GM23248 (cell line): ENCODE data around the gene DDX31. TPM values are rescaled to one million over a fixed set of nuclear protein-coding genes. Genes with fewer than 3 reads are reported as not detected.

ENCODE experiments used
- DNase-seq: peaks from one replicate; pipeline ENCODE4 v3.0.0-alpha.2; 2015
- H2AFZ ChIP-seq: fragments of 200-600 bp; sonication (generic); 2 replicates; pipeline ENCODE4 v1.6.1; 2016; ENCODE audit warnings: antibody characterized with exemption
- H3F3A ChIP-seq: fragments of 200-600 bp; sonication (generic); 2 replicates; pipeline ENCODE4 v1.6.1; 2016; ENCODE audit warnings: mild to moderate bottlenecking, antibody characterized with exemption, mixed run types; ENCODE audit not compliant: insufficient read depth
- H3K27ac ChIP-seq: fragments of 200-600 bp; sonication (generic); 2 replicates; pipeline ENCODE4 v1.5.1; 2016; ENCODE audit warnings: mild to moderate bottlenecking
- H3K27me3 ChIP-seq: fragments of 200-600 bp; sonication (generic); replicated peaks from 2 replicates; pipeline ENCODE4 v1.6.1; 2016; ENCODE audit warnings: mild to moderate bottlenecking; ENCODE audit not compliant: insufficient read depth
- H3K36me3 ChIP-seq: fragments of 200-600 bp; sonication (generic); 2 replicates; pipeline ENCODE4 v1.6.1; 2016; ENCODE audit warnings: low read depth, mild to moderate bottlenecking
- H3K4me1 ChIP-seq: fragments of 200-600 bp; sonication (generic); 2 replicates; pipeline ENCODE4 v1.6.1; 2016; ENCODE audit warnings: mild to moderate bottlenecking; ENCODE audit not compliant: insufficient read depth
- H3K4me2 ChIP-seq: fragments of 200-600 bp; sonication (generic); one replicate; pipeline ENCODE4 v1.6.1; 2016; ENCODE audit warnings: mild to moderate bottlenecking; ENCODE audit not compliant: unreplicated experiment
- H3K4me3 ChIP-seq: fragments of 200-600 bp; sonication (generic); 2 replicates; pipeline ENCODE4 v1.5.1; 2016; ENCODE audit warnings: mild to moderate bottlenecking
- H3K79me2 ChIP-seq: fragments of 200-600 bp; sonication (generic); 2 replicates; pipeline ENCODE4 v1.6.1; 2016; ENCODE audit warnings: mild to moderate bottlenecking; ENCODE audit not compliant: insufficient read depth
- H3K9ac ChIP-seq: fragments of 200-600 bp; sonication (generic); 2 replicates; pipeline ENCODE4 v1.6.1; 2016; ENCODE audit warnings: mild to moderate bottlenecking
- H3K9me2 ChIP-seq: fragments of 200-600 bp; sonication (generic); 2 replicates; pipeline ENCODE4 v1.6.1; 2016; ENCODE audit warnings: mixed run types, mild to moderate bottlenecking, moderate library complexity; ENCODE audit not compliant: insufficient read depth
- H3K9me3 ChIP-seq: fragments of 200-600 bp; sonication (generic); one replicate; pipeline ENCODE4 v1.6.1; 2017; ENCODE audit warnings: low read depth
- H4K20me1 ChIP-seq: fragments of 200-600 bp; sonication (generic); 2 replicates; pipeline ENCODE4 v1.6.0; 2016; ENCODE audit not compliant: insufficient read depth
- EZH2 ChIP-seq: fragments of 200-600 bp; sonication (generic); IDR thresholded peaks from 2 replicates; pipeline ENCODE4 v1.6.1; 2018; ENCODE audit warnings: antibody characterized with exemption, mild to moderate bottlenecking; ENCODE audit not compliant: insufficient read depth, poor library complexity, severe bottlenecking
- EZH2phosphoT487 ChIP-seq: fragments of 200-600 bp; sonication (generic); IDR thresholded peaks from 2 replicates; pipeline ENCODE4 v1.6.1; 2018; ENCODE audit warnings: antibody characterized with exemption, moderate library complexity, mild to moderate bottlenecking, low read depth; ENCODE audit not compliant: insufficient read depth
- WGBS, 2 experiments: methylation state at CpG; one replicate each; pipeline ENCODE4 v1.1.6; 2015 to 2017; ENCODE audit warnings: low lambda C conversion rate in 2 of 2, low coverage in 1 of 2; ENCODE audit errors: missing lambda C conversion rate in 2 of 2; 5-methylcytosine and 5-hydroxymethylcytosine counted together
- in situ Hi-C: fragments of 300-500 bp; cut with MboI; formaldehyde crosslinking; loops from 2 replicates; pipeline ENCODE4 v1.15.0; 2020
- polyA plus RNA-seq: library from polyadenylated mRNA; unstranded; fragments of >200 nt; fragmentation: Nextera tagmentation; extraction: Ambion mirVana; gene quantifications from 2 replicates; pipeline ENCODE4 v1.2.1, GENCODE V29; 2016
- total RNA-seq: library from RNA; depleted of rRNA; stranded (reverse); fragments of >200 nt; shearing (Covaris generic); gene quantifications from 2 replicates; pipeline ENCODE4 v1.2.3, GENCODE V29; 2014

DDX31 gene
- total and polyA plus RNA-seq, 2 experiments from 2014 or later = 8.2 to 11.0 TPM

DNA sequence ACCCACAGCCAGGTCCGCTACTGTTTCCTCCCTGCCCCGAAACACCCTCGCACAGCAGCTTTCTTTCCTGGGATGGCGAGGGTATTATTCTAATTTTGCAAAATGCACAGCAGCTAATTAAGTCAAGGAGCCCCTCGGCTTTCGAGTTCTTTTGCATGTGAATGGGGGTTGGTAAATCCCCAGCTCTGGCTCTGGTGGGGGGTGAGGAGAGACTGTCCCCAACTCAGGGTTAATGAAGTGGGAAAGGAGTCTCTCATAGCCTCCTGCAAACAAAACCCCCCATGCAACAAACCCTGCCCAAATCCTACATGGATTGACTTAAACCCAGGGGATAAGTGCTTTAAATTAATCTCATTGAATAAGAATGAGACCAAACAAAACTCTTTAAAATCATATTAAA lies 78.5 kb downstream of the DDX31 start:
- in situ Hi-C loops = no loop called here
- WGBS, 2 experiments = 18 to 32% methylated on average over 6 of the region's 6 CpGs
- Histone ChIP-seq H3K27me3 (peaks cover 52% of the 10 kb centered on the region), H3K9me3 (no peaks in the 10 kb centered on the region), H3K79me2 (no peaks in the 10 kb centered on the region), H2AFZ (no peak overlapping the region), H4K20me1 (no peaks in the 10 kb centered on the region), H3K4me1 (no peaks in the 10 kb centered on the region), H3K9ac (no peak overlapping the region), H3K36me3 (no peaks in the 10 kb centered on the region), H3K27ac (no peak overlapping the region), H3K4me3 (no peak overlapping the region), H3K9me2 (no peaks in the 10 kb centered on the region), H3F3A (0 out of 2 replicates have a peak, but pooled peaks cover 8% of the 10 kb centered on the region), H3K4me2 (no peak overlapping the region)
- no peak for DNase-seq
- TF ChIP-seq EZH2phosphoT487 = no peak
- no peak for TF ChIP-seq EZH2

DNA sequence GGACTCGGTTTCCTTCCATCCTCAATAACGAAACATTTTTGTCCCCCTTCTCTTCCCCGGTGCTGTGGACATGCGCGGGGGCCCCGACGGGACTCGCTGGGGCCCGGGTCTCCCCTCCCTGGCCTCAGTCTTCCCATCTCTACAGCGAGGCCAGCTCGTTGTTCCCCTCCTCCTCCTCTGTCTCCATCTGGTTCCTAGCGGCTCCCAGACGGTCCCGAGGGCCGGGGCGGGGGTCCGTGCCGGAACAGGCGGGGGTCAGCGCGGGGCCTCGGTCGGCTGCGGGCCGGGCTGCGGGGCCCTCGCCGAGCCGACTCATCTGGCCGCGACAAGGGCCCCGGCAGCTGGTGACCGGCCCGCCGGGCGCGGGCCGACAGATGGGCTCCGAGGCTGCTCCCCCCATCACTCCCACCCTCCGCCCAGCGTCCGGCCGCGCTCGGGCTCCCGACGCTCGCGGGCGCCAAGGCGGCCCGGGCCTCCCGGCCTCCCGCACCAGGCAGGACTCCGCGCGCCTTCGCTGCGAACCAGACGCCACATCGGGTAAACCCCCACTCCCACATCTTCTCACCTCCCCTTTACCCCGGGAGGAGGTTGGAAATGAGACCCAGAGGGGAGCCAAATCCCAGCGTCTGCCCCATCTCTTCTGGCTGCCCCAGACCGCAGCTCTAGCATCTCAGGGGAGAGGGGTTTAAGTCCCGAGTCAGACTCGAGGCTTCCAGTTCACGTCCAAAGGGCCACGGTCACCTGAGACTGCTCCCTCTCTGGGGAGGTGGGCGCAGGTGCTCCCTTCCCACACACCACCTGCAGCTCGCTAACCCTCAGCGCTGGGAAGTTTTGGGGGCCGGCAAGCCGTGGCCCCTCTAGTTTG lies 79.2 kb downstream of the DDX31 start:
- no peak for DNase-seq
- Histone ChIP-seq H2AFZ (no peak overlapping the region), H3K4me2 (no peak overlapping the region), H3K9ac (no peak overlapping the region), H3K27me3 (peaks cover 59% of the 10 kb centered on the region), H3K9me3 (no peaks in the 10 kb centered on the region), H3K4me3 (no peak overlapping the region), H3K9me2 (no peaks in the 10 kb centered on the region), H4K20me1 (no peaks in the 10 kb centered on the region), H3K79me2 (no peaks in the 10 kb centered on the region), H3K36me3 (no peaks in the 10 kb centered on the region), H3K27ac (no peak overlapping the region), H3F3A (0 out of 2 replicates have a peak, but pooled peaks cover 8% of the 10 kb centered on the region), H3K4me1 (no peaks in the 10 kb centered on the region)
- no peak; the same call in 1 of the 2 replicates for TF ChIP-seq EZH2phosphoT487
- peak; percentile 91 for TF ChIP-seq EZH2
- 6 to 9% methylated on average over 29 to 66 of the region's 73 CpGs for WGBS, 2 experiments
- in situ Hi-C loops = no loop called here

DNA sequence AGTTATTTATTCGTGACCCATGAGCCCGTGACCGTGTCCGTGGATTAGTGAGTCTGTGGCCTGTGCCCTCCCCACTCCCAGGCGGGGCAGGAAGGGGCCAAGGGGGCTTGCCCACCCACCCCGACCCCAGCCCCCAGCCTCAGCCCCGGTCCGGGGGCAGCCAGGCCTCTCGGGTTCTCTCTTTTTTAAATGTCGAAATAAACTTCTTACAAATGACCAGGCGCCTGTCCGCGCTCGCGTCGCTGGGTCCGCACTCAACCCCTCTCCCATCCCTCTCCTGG lies 79.8 kb downstream of the DDX31 start:
- H3K9me3 ChIP-seq = no peaks in the 10 kb centered on the region
- no peak overlapping the region for H3K9ac ChIP-seq
- no peak for DNase-seq
- H3K27me3 ChIP-seq = peaks cover 65% of the 10 kb centered on the region
- H3K4me1 ChIP-seq = no peaks in the 10 kb centered on the region
- no peaks in the 10 kb centered on the region for H3K9me2 ChIP-seq
- H3K36me3 ChIP-seq = no peaks in the 10 kb centered on the region
- H2AFZ ChIP-seq = no peak overlapping the region
- TF ChIP-seq EZH2 (no peak), EZH2phosphoT487 (no peak)
- H3K79me2 ChIP-seq = no peaks in the 10 kb centered on the region
- in situ Hi-C loops = no loop called here
- 0 out of 2 replicates have a peak, but pooled peaks cover 8% of the 10 kb centered on the region for H3F3A ChIP-seq
- no peak overlapping the region for H3K4me3 ChIP-seq
- H4K20me1 ChIP-seq = no peaks in the 10 kb centered on the region
- no peak overlapping the region for H3K4me2 ChIP-seq
- no peak overlapping the region for H3K27ac ChIP-seq
- 1 to 3% methylated on average over 9 to 17 of the region's 17 CpGs for WGBS, 2 experiments

DNA sequence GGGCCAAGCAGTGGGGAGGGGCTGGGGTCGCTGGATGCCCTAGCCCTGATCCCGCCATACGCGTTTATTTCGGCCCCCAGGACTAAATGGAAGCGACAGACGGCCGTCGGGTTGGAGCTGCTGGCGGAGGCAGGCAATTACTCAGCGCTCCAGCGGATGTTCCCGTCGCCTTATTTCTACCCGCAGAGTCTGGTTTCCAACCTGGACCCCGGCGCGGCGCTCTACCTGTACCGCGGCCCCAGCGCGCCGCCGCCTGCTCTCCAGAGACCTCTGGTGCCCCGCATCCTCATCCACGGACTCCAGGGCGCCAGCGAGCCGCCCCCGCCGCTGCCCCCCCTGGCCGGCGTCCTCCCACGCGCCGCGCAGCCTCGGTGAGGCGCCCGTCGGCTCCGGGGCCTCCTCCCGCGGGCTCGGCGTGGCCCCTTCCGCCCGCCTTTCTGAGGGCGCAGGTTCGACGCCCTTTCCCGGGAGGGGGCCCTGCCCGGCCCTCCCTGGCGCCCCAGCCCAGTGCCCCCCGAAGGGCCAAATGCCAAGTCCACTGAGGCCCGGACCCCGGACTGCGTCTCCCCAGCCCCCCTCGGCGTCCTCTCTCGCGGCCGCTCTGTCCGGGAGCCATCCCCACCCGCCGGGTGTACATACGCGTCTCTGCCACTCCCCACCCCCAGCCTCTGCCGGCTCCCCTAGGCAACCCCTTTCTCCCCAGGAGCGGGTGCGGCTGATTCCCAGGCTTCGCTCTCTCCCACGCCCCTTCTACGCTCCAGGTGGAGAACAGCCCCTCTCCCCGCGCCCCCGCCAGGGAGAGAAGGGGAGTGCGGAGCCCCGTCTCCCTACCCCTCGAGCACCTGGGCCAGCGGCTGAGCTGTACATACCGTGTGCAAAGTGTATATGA lies 80.4 kb downstream of the DDX31 start:
- in situ Hi-C loops = no loop called here
- no peak for TF ChIP-seq EZH2
- 0 out of 2 replicates have a peak, but pooled peaks have one; percentile 39 for TF ChIP-seq EZH2phosphoT487
- Histone ChIP-seq H3K9me2 (no peaks in the 10 kb centered on the region), H3K79me2 (no peaks in the 10 kb centered on the region), H3K4me2 (no peak overlapping the region), H4K20me1 (no peaks in the 10 kb centered on the region), H2AFZ (no peak overlapping the region), H3K9me3 (no peaks in the 10 kb centered on the region), H3K4me3 (no peak overlapping the region), H3K27me3 (peaks cover 70% of the 10 kb centered on the region), H3F3A (0 out of 2 replicates have a peak, but pooled peaks cover 8% of the 10 kb centered on the region), H3K4me1 (no peaks in the 10 kb centered on the region), H3K27ac (no peak overlapping the region), H3K9ac (no peak overlapping the region), H3K36me3 (no peaks in the 10 kb centered on the region)
- 3 to 8% methylated on average over 40 to 79 of the region's 83 CpGs for WGBS, 2 experiments
- DNase-seq = peak; percentile 43
